HG03045 (cell line): ENCODE results near the gene PXDC1.
"Not testable (repeated sequence)": the region's sequence is repeated elsewhere in the genome, so short reads cannot be mapped to it uniquely, and the experiment has no call there.

Experiments
- ATAC-seq: cut with Tn5 transposase; IDR thresholded peaks from one replicate; pipeline ENCODE4 v1.9.1; 2021; ENCODE audit warnings: mild to moderate bottlenecking, moderate library complexity; ENCODE audit not compliant: unreplicated experiment

Gene PXDC1

DNA sequence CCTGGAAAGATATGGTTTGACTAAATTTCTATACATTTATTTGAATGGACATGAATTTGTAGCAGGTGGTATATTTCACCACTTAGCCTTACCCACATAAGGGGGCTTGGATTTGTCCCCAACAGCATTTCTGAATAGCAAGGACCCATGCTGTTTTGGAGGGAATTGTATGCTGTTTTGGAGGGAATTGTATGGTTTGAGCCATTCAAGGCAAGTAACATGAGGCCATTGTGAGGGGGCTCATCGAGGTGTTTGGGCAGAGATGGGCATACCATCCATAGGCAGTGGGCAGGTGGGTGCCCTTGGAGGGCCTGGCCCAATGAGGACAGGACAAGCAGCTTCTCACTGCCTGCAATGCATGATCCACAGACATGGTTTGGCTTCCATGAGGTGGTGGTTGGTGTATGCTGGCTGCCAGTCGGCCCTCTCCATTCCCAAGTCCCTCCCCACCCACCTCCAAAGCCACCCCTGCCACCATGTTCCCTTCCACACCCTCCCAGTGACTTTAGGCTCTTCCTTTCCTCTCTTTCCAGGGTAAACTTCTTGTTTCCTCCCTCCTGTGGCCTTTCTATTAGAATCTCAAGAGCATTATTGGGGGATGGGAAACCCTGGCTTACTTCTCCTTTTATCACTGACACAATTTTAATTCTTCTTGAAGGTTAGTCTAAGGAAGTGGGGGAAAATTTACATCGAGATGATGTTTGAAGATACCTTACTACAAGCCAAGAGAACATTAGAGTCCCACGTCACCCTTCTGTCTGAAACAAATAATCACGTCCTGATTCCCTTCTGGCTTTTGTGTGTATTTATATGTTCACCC is 13.2 kb upstream of the PXDC1 start:
- no peak for ATAC-seq

- ATAC-seq = no peak
These were observed 11.3 kb upstream of the PXDC1 start for GRCh38 chr6:3762852-3763251.

- ATAC-seq = no peak
These were observed 10.8 kb upstream of the PXDC1 start for GRCh38 chr6:3762359-3762758.

DNA sequence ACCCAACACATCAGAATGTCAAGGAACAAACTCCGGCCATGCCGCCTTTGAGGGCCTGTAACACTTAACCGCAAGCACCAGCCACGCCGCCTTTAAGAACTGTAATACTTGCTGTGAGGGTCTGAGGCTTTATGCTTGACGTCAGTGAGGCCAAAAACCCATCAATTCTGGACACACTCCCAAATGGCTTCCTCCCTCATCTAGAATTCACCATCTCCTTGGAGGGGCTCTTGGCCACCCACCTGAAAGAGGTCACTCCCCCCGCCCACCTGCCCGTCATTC is 10.4 kb upstream of the PXDC1 start:
- no peak for ATAC-seq

- ATAC-seq = no peak
These were observed 8.2 kb upstream of the PXDC1 start for GRCh38 chr6:3759646-3760232.

DNA sequence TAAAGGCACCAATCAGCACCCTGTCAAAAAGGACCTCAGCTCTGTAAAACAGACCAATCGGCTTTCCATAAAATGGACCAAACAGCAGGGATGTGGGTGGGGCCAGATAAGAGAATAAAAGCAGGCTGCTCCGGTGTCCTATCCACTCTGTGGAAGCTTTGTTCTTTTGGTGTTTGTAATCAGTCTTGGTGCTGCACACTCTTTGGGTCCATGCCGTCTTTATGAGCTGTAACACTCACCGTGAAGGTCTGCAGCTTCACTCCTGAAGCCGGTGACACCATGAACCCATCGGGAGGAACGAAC is 7.3 kb upstream of the PXDC1 start:
- ATAC-seq = no peak

DNA sequence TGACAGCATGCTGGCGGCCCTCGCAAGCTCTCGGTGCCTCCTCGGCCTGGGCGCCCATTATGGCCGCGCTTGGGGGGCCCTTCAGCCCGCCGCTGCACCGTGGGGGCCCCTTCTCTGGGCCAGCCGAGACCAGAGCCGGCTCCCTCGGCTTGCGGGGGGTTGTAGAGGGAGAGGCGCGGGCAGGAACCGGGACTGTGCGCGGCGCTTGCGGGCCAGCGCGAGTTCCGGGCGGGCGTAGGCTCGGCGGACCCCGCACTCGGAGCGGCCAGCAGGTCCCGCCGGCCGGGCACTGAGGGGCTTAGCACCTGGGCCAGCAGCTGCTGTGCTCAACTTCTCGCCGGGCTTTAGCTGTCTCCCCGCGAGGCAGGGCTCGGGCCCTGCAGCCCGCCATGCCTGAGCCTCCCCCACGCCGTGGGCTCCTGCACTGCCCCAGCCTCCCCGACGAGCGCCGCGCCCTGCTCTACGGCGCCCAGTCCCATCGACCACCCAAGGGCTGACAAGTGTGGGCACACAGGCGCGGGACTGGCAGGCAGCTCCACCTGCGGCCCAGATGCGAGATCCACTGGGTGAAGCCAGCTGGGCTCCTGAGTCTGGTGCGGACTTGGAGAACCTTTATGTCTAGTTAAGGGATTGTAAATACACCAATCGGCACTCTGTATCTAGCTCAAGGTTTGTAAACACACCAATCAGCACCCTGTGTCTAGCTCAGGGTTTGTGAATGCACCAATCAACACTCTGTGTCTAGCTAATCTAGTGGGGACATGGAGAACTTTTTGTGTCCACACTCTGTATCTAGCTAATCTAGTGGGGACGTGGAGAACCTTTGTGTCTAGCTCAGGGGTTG is 6.7 kb upstream of the PXDC1 start:
- not testable (repeated sequence) for ATAC-seq

- ATAC-seq = no peak
These were observed 5.7 kb upstream of the PXDC1 start for GRCh38 chr6:3757241-3757641.

GRCh38 chr6:3756546-3756945 is 5.0 kb upstream of the PXDC1 start:
- no peak for ATAC-seq

DNA sequence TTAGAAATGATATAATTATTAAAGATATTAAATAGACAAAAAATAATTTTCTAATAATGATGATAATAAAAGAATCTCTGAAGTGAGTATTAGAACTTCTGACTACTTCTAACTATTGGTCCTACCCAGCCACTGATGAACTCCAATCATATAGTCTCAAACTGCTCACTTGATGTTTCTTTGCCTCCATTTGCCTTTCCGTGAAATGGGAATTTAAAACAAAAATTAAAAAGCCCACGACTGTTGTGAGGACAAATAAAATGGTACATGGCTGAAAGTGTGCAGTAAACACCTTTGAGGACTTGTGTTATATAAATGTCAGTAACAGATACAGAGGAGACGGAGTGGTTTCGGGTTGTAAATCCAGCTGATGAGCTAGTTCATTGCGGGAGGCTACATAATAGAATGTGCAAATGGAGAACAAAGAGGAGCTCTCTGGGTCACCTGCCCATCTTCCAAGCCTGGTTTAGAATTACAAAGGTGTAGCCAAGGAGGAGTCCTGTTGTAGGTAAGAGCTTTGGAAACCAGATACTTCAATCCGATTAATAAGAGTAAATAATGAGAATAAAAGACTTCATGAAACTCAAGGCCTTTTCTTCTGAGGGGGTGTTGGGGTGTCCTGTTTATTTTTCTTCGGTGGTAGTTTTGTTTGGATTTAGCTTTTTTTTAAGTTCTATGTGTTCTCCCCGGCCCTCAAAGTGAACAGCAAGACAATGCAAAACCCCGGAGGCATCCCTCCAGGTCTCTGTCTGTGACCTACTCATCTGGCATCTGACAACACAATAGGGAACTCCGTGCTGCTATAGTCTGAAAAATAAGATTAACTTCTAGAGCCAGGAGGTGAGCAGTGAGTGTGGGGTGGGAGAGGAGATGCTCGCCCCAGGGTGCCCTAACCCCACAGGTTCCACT is 4.4 kb upstream of the PXDC1 start:
- ATAC-seq = no peak

- no peak for ATAC-seq
These were observed 3.3 kb upstream of the PXDC1 start for GRCh38 chr6:3754776-3755175.

GRCh38 chr6:3754032-3754725 is 2.7 kb upstream of the PXDC1 start:
- ATAC-seq = not testable (repeated sequence)

DNA sequence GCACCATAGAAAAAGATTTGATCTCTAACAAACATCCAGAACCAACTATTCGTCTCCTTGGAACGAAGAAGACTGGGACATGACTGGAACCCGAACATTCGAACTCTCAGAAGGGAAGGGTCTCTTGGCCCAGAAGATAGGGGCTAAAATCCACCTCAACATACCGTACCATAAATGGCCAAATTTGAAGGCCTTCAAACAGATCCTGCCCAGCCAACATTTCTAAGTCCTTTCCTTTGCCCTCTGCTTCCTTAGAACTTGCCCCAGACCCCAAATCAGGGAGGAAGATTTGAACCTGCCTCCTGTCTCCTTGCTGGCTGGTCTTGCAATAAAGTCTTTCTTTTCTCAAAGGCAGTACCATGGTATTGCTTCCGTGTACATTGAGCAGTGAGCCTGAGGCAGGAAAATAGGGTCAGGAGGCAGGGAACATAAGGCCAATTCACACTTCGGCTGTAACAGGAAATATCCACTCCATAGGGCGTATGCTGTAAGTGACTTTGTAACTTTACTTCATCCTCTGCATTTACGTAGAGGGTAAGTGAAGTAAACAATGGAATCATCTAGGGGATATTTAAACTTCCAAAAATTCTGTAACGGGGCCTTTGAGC is 1.8 kb upstream of the PXDC1 start:
- no peak for ATAC-seq

DNA sequence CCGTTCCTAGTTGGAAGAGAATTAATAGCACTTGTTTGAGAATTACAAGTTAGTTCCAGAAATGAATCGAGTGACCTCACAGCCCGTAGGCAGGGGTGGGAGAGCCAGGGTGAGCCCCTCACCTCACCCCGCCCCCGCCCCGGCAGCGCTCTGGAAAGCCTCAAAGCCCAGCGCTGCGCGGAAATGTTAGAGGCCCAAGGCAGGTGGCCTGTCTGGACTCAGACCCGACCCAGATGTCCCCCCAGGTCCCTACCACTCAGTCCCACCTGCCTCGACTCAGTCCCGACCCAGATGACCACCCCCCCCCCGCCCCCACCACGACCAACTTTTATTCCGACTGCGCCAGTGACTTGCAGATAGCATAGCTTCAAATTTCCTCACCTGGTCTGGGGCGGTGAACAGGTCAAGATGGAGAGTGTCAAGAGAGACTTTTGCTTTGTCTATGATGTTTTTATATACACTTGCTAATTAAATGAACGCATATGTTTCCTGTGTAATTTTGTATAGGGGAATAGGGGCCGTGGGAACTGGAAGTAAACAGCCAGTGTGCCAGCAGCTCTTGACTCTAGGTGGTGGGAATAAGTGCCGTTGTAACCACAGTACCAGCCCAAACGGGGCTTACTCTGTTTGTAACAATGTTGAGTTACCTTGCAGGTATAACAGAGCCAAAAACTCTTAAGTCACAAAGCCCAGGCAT is 1.2 kb upstream of the PXDC1 start:
- no peak for ATAC-seq

- peak; percentile 78 for ATAC-seq
These were observed 417 bp upstream of the PXDC1 start for GRCh38 chr6:3751730-3752530.

- no peak for ATAC-seq
These were observed 1.0 kb downstream of the PXDC1 start for GRCh38 chr6:3750317-3751076.

DNA sequence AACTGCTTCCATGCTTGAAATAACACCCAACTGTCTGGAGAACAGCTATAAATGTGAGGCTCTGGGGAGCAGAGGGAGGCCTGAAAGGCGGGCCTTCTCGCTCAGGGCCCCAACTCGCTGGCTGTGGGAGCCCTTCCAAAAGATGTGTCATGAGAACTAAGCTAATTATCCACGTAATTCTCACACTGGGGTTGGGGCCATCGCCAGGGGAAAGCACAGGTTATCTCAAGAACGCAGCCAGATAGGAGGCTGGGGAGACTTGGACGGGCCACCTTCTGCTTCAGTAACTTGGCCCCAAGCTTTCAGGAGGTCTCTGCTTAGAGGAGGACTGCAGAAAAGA is 1.6 kb downstream of the PXDC1 start:
- ATAC-seq = no peak
